Measurements from ENCODE around the gene ARHGEF16. TPM values are rescaled to one million over a fixed set of nuclear protein-coding genes. Genes with fewer than 3 reads are reported as not detected.

The ARHGEF16 gene
- polyA plus RNA-seq, 1 of the 3 experiments (the other 2 are of a cell fraction) = 0.18 TPM

DNA sequence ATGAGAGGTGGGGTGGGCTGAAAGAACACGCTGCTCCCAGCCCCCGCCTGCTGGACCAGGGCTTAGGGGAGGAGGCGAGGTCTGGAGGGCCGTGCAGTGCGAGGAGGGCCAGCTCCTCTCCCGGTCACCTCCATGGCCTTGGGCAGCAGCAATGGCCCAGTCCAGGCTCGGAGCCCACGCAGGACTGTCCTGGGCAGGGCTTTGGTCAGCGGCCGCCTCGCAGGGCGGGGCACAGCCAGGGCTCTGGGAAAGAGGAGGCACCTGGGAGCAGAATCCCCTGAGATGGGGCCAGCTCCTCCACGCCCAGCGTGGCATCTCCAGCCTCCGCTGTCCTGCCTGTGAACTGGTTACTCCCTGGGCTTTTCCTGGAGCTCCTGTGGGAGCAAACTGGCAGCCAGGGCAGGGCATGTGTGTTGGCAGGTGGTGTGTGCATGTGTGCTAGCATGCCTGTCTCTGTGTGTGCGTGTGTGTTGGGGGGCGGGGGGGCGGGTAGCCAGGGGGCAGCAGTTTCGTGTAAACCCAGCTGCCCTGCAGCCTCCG is 27.4 kb downstream of the ARHGEF16 start (continued):
- TF ChIP-seq, protein P1, sequence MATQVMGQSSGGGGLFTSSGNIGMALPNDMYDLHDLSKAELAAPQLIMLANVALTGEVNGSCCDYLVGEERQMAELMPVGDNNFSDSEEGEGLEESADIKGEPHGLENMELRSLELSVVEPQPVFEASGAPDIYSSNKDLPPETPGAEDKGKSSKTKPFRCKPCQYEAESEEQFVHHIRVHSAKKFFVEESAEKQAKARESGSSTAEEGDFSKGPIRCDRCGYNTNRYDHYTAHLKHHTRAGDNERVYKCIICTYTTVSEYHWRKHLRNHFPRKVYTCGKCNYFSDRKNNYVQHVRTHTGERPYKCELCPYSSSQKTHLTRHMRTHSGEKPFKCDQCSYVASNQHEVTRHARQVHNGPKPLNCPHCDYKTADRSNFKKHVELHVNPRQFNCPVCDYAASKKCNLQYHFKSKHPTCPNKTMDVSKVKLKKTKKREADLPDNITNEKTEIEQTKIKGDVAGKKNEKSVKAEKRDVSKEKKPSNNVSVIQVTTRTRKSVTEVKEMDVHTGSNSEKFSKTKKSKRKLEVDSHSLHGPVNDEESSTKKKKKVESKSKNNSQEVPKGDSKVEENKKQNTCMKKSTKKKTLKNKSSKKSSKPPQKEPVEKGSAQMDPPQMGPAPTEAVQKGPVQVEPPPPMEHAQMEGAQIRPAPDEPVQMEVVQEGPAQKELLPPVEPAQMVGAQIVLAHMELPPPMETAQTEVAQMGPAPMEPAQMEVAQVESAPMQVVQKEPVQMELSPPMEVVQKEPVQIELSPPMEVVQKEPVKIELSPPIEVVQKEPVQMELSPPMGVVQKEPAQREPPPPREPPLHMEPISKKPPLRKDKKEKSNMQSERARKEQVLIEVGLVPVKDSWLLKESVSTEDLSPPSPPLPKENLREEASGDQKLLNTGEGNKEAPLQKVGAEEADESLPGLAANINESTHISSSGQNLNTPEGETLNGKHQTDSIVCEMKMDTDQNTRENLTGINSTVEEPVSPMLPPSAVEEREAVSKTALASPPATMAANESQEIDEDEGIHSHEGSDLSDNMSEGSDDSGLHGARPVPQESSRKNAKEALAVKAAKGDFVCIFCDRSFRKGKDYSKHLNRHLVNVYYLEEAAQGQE (IDR thresholded peaks at IDR 0.05; ENCODE audit: low read depth, low read length) = no peak
- no peak for TF ChIP-seq POLR2AphosphoS5 (IDR thresholded peaks at IDR 0.05; ENCODE audit: low read depth, low read length)

DNA sequence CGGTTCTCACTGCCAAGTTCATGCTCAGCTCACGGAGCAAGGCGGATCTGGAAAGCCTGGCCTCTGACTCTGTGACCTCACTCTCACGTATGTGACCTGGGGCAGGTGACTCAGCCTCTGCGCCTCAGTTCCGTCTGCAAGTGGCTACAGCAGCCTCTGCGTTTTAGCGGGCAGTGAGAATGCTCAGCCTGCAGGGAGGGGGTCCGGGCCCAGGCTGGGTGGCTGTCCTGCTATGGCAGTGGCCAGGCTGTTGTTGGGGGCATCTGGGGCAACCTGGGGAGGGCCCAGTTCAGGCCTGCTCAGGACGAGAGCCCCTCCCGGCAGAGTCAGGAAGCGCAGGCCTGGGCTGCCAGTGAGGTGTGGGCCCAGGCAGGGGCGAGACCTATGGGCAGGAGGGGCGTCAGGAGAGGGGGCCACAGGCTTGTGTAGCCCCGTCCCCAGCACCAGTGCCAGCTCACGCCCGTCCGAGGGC is 27.9 kb downstream of the ARHGEF16 start:
- WGBS (ENCODE audit: low lambda C conversion rate) = 45% methylated on average over 7 of the region's 18 CpGs
- POLR2A ChIA-PET = no interaction called here
- Histone ChIP-seq H3K36me3 (replicated peaks in 1 of 2; ENCODE audit: control insufficient read depth in 1 of 2, insufficient read depth in 2 of 2, low read length in 1 of 2) (no peaks in the 10 kb centered on the region), H3K79me2 (ENCODE audit: insufficient read depth) (no peaks in the 10 kb centered on the region), H4K20me1 (ENCODE audit: insufficient read depth) (no peaks in the 10 kb centered on the region), H3K4me3 (ENCODE audit: low read depth in 2 of 2, low read length in 1 of 2) (no peak overlapping the region), H3K9me2 (no peaks in the 10 kb centered on the region), H3K4me2 (no peak overlapping the region), H3K27me3 (ENCODE audit: insufficient read depth) (no peaks in the 10 kb centered on the region), H3K27ac (ENCODE audit: low read depth in 2 of 2, low read length in 1 of 2) (no peak overlapping the region), H2AFZ (ENCODE audit: low read depth) (no peak overlapping the region), H3F3A (replicated peaks; ENCODE audit: insufficient read depth) (no peaks in the 10 kb centered on the region), H3K4me1 (ENCODE audit: control insufficient read depth in 1 of 2, insufficient read depth in 2 of 2, low read depth in 1 of 2, low read length in 1 of 2) (peaks cover 0 to 5% of the 10 kb centered on the region in 2 experiments; a peak in 1 of 4 replicates), H3K9ac (no peak overlapping the region), H3K9me3 (no peaks in the 10 kb centered on the region)
- CTCF ChIA-PET = interaction anchor here (0.9 to 4.0 kb wide), 8 partner anchors 8 to 83 kb away, joined by 3 to 57 read pairs (median 6); no protein-coding TSS in a partner anchor
- no peak for TF ChIP-seq MEF2A (IDR thresholded peaks at IDR 0.05; ENCODE audit: borderline replicate concordance, low read depth)
- TF ChIP-seq ELF1 (IDR thresholded peaks at IDR 0.05) = no peak
- no peak for TF ChIP-seq FOXJ3 (CRISPR knock-in tag; IDR thresholded peaks at IDR 0.05)
- TF ChIP-seq RAD21 (IDR thresholded peaks at IDR 0.05; ENCODE audit: low read length) = no peak
- TF ChIP-seq RCOR1 (IDR thresholded peaks at IDR 0.05; ENCODE audit: low read length) = no peak
- TF ChIP-seq, protein P2, sequence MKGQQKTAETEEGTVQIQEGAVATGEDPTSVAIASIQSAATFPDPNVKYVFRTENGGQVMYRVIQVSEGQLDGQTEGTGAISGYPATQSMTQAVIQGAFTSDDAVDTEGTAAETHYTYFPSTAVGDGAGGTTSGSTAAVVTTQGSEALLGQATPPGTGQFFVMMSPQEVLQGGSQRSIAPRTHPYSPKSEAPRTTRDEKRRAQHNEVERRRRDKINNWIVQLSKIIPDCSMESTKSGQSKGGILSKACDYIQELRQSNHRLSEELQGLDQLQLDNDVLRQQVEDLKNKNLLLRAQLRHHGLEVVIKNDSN (IDR thresholded peaks at IDR 0.05; ENCODE audit: borderline replicate concordance, low read depth) = no peak
- no peak for TF ChIP-seq RFX5 (IDR thresholded peaks at IDR 0.05; ENCODE audit: low read length)
- TF ChIP-seq SMC3 (IDR thresholded peaks at IDR 0.05; ENCODE audit: low read depth, low read length) = no peak
- no peak for TF ChIP-seq FOXM1 (IDR thresholded peaks at IDR 0.05; ENCODE audit: low read depth)
- TF ChIP-seq, protein P3, sequence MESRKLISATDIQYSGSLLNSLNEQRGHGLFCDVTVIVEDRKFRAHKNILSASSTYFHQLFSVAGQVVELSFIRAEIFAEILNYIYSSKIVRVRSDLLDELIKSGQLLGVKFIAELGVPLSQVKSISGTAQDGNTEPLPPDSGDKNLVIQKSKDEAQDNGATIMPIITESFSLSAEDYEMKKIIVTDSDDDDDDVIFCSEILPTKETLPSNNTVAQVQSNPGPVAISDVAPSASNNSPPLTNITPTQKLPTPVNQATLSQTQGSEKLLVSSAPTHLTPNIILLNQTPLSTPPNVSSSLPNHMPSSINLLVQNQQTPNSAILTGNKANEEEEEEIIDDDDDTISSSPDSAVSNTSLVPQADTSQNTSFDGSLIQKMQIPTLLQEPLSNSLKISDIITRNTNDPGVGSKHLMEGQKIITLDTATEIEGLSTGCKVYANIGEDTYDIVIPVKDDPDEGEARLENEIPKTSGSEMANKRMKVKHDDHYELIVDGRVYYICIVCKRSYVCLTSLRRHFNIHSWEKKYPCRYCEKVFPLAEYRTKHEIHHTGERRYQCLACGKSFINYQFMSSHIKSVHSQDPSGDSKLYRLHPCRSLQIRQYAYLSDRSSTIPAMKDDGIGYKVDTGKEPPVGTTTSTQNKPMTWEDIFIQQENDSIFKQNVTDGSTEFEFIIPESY (IDR thresholded peaks at IDR 0.05; ENCODE audit: borderline replicate concordance, low read depth) = no peak
- TF ChIP-seq, protein P4, sequence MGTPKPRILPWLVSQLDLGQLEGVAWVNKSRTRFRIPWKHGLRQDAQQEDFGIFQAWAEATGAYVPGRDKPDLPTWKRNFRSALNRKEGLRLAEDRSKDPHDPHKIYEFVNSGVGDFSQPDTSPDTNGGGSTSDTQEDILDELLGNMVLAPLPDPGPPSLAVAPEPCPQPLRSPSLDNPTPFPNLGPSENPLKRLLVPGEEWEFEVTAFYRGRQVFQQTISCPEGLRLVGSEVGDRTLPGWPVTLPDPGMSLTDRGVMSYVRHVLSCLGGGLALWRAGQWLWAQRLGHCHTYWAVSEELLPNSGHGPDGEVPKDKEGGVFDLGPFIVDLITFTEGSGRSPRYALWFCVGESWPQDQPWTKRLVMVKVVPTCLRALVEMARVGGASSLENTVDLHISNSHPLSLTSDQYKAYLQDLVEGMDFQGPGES (IDR thresholded peaks at IDR 0.05; ENCODE audit: low read depth, low read length) = no peak
- TF ChIP-seq, protein P5, sequence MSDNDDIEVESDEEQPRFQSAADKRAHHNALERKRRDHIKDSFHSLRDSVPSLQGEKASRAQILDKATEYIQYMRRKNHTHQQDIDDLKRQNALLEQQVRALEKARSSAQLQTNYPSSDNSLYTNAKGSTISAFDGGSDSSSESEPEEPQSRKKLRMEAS (IDR thresholded peaks at IDR 0.05; ENCODE audit: low read depth) = no peak
- TF ChIP-seq, protein P6, sequence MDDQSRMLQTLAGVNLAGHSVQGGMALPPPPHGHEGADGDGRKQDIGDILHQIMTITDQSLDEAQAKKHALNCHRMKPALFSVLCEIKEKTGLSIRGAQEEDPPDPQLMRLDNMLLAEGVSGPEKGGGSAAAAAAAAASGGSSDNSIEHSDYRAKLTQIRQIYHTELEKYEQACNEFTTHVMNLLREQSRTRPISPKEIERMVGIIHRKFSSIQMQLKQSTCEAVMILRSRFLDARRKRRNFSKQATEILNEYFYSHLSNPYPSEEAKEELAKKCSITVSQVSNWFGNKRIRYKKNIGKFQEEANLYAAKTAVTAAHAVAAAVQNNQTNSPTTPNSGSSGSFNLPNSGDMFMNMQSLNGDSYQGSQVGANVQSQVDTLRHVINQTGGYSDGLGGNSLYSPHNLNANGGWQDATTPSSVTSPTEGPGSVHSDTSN (IDR thresholded peaks at IDR 0.05) = no peak
- TF ChIP-seq, protein P7, sequence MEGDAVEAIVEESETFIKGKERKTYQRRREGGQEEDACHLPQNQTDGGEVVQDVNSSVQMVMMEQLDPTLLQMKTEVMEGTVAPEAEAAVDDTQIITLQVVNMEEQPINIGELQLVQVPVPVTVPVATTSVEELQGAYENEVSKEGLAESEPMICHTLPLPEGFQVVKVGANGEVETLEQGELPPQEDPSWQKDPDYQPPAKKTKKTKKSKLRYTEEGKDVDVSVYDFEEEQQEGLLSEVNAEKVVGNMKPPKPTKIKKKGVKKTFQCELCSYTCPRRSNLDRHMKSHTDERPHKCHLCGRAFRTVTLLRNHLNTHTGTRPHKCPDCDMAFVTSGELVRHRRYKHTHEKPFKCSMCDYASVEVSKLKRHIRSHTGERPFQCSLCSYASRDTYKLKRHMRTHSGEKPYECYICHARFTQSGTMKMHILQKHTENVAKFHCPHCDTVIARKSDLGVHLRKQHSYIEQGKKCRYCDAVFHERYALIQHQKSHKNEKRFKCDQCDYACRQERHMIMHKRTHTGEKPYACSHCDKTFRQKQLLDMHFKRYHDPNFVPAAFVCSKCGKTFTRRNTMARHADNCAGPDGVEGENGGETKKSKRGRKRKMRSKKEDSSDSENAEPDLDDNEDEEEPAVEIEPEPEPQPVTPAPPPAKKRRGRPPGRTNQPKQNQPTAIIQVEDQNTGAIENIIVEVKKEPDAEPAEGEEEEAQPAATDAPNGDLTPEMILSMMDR (IDR thresholded peaks at IDR 0.05) = no peak
- TF ChIP-seq TCF12 (IDR thresholded peaks at IDR 0.05) = no peak
- DNase-seq = no peak

Measured in SK-N-SH (cell line).